Lower leg skin (tissue), 3 donors: ENCODE results near the gene SDK1.

Experiments used
- POLR2A ChIP-seq, 2 donors: fragments of 450-650 bp; IDR thresholded peaks; one replicate each; pipeline ENCODE4 v1.6.1; 2016 to 2017; ENCODE audit warnings: antibody characterized with exemption in 2 of 2, mild to moderate bottlenecking in 1 of 2, moderate library complexity in 1 of 2
- TF ChIP-seq, protein P1 (sequence below), 3 donors: fragments of 450-650 bp; IDR thresholded peaks; one replicate each; pipeline ENCODE4 v1.5.1; 2016; ENCODE audit warnings: antibody characterized with exemption in 3 of 3, mild to moderate bottlenecking in 3 of 3, moderate library complexity in 2 of 3

GRCh38 chr7:3748389-3748788 lies 447.3 kb downstream of the SDK1 start:
- TF ChIP-seq, protein P1, sequence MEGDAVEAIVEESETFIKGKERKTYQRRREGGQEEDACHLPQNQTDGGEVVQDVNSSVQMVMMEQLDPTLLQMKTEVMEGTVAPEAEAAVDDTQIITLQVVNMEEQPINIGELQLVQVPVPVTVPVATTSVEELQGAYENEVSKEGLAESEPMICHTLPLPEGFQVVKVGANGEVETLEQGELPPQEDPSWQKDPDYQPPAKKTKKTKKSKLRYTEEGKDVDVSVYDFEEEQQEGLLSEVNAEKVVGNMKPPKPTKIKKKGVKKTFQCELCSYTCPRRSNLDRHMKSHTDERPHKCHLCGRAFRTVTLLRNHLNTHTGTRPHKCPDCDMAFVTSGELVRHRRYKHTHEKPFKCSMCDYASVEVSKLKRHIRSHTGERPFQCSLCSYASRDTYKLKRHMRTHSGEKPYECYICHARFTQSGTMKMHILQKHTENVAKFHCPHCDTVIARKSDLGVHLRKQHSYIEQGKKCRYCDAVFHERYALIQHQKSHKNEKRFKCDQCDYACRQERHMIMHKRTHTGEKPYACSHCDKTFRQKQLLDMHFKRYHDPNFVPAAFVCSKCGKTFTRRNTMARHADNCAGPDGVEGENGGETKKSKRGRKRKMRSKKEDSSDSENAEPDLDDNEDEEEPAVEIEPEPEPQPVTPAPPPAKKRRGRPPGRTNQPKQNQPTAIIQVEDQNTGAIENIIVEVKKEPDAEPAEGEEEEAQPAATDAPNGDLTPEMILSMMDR (IDR thresholded peaks at IDR 0.05), result no peak
- TF ChIP-seq POLR2A (IDR thresholded peaks at IDR 0.05), result no peak
